Measurements from ENCODE around the gene MID1. TPM values are rescaled to one million over a fixed set of nuclear protein-coding genes. Genes with fewer than 3 reads are reported as not detected.

MID1 gene
- total RNA-seq, 6 experiments from 2014 or later, result 17.9 to 21.8 (median 18.6) TPM

GRCh38 chrX:10629905-10630304, 9.5 kb upstream of the MID1 start:
- no peak for DNase-seq
- Mint-ChIP-seq H3K27me3 (ENCODE audit: insufficient read depth) (no peaks in the 10 kb centered on the region), H3K4me1 (ENCODE audit: low read depth) (peaks cover 55% of the 10 kb centered on the region), H3K9me3 (no peaks in the 10 kb centered on the region), H3K36me3 (ENCODE audit: low read depth) (no peaks in the 10 kb centered on the region), H3K4me3 (0 out of 2 replicates have a peak overlapping the region, but pooled peaks have one; percentile 54), H3K27ac (peak overlapping the region; percentile 72; the same call in 1 of the 2 replicates)
- TF ChIP-seq, protein P1, sequence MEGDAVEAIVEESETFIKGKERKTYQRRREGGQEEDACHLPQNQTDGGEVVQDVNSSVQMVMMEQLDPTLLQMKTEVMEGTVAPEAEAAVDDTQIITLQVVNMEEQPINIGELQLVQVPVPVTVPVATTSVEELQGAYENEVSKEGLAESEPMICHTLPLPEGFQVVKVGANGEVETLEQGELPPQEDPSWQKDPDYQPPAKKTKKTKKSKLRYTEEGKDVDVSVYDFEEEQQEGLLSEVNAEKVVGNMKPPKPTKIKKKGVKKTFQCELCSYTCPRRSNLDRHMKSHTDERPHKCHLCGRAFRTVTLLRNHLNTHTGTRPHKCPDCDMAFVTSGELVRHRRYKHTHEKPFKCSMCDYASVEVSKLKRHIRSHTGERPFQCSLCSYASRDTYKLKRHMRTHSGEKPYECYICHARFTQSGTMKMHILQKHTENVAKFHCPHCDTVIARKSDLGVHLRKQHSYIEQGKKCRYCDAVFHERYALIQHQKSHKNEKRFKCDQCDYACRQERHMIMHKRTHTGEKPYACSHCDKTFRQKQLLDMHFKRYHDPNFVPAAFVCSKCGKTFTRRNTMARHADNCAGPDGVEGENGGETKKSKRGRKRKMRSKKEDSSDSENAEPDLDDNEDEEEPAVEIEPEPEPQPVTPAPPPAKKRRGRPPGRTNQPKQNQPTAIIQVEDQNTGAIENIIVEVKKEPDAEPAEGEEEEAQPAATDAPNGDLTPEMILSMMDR (IDR thresholded peaks at IDR 0.05), result no peak

GRCh38 chrX:10628906-10629305, 8.5 kb upstream of the MID1 start:
- Mint-ChIP-seq H3K9me3 (no peaks in the 10 kb centered on the region), H3K4me3 (no peak overlapping the region), H3K4me1 (ENCODE audit: low read depth) (peaks cover 45% of the 10 kb centered on the region), H3K27me3 (ENCODE audit: insufficient read depth) (no peaks in the 10 kb centered on the region), H3K27ac (peak overlapping the region; percentile 78; the same call in 1 of the 2 replicates), H3K36me3 (ENCODE audit: low read depth) (no peaks in the 10 kb centered on the region)
- peak; percentile 19 for DNase-seq
- TF ChIP-seq, protein P1 (IDR thresholded peaks at IDR 0.05), result no peak

- Mint-ChIP-seq H3K4me3 (no peak overlapping the region), H3K4me1 (ENCODE audit: low read depth) (peaks cover 32% of the 10 kb centered on the region), H3K27ac (no peak overlapping the region; the same call in 1 of the 2 replicates), H3K9me3 (no peaks in the 10 kb centered on the region), H3K27me3 (ENCODE audit: insufficient read depth) (no peaks in the 10 kb centered on the region), H3K36me3 (ENCODE audit: low read depth) (no peaks in the 10 kb centered on the region)
- no peak for DNase-seq
- TF ChIP-seq, protein P1 (IDR thresholded peaks at IDR 0.05), result no peak
These were observed 1.8 kb upstream of the MID1 start for GRCh38 chrX:10622197-10622596.

- Mint-ChIP-seq H3K27me3 (ENCODE audit: insufficient read depth) (no peaks in the 10 kb centered on the region; the same call in 1 of the 2 replicates), H3K4me3 (peak overlapping the region; percentile 97), H3K9me3 (no peaks in the 10 kb centered on the region), H3K27ac (peak overlapping the region; percentile 96), H3K4me1 (ENCODE audit: low read depth) (peaks cover 53% of the 10 kb centered on the region), H3K36me3 (ENCODE audit: low read depth) (no peaks in the 10 kb centered on the region)
- DNase-seq, result no peak
- TF ChIP-seq, protein P1 (IDR thresholded peaks at IDR 0.05), result no peak
These were observed 849 bp downstream of the MID1 start for GRCh38 chrX:10619425-10620046.

- Mint-ChIP-seq H3K4me1 (ENCODE audit: low read depth) (peaks cover 57% of the 10 kb centered on the region), H3K36me3 (ENCODE audit: low read depth) (no peaks in the 10 kb centered on the region), H3K4me3 (peak overlapping the region; percentile 97), H3K9me3 (no peaks in the 10 kb centered on the region), H3K27me3 (ENCODE audit: insufficient read depth) (no peaks in the 10 kb centered on the region; the same call in 1 of the 2 replicates), H3K27ac (peak overlapping the region; percentile 96)
- TF ChIP-seq, protein P1 (IDR thresholded peaks at IDR 0.05), result no peak
- no peak for DNase-seq
These were observed 1.4 kb downstream of the MID1 start for GRCh38 chrX:10618961-10619360.
